HEK293 (cell line): Measurements from ENCODE around the gene ZNF605.

Source experiments
- CTCF ChIA-PET: fragments of 350-600 bp; formaldehyde crosslinking; extraction: SDS; loops from one replicate; lab custom pipeline; 2021; ENCODE audit warnings: antibody characterized with exemption; lab: Yijun Ruan, JAX
- POLR2A ChIA-PET: fragments of 300-600 bp; formaldehyde crosslinking; extraction: SDS; loops from one replicate; lab custom pipeline; 2020; ENCODE audit warnings: antibody characterized with exemption, inconsistent platforms; lab: Yijun Ruan, JAX
- H3K27ac ChIP-seq: fragments of 200-500 bp; sonication (Bioruptor generic); 2 replicates; pipeline ENCODE4 v1.5.1; 2014; ENCODE audit warnings: low read depth, low read length, control low read depth, inconsistent platforms; ENCODE audit errors: extremely low read depth
- H3K36me3 ChIP-seq, 2 experiments: fragments of 200-500 bp in 1 of 2; sonication (Bioruptor generic) in 1 of 2; 1 replicate in 1 of 2; 2 replicates in 1 of 2; pipeline ENCODE4 v1.5.1; 2014 to 2017; ENCODE audit warnings: inconsistent platforms in 2 of 2, low read length in 2 of 2; ENCODE audit not compliant: control insufficient read depth in 2 of 2, insufficient read depth in 1 of 2
- H3K4me1 ChIP-seq: fragments of 200-500 bp; sonication (Bioruptor generic); 2 replicates; pipeline ENCODE4 v1.5.1; 2014; ENCODE audit warnings: mild to moderate bottlenecking, low read length, inconsistent platforms; ENCODE audit not compliant: control insufficient read depth, insufficient read depth
- H3K4me3 ChIP-seq: 2 replicates; pipeline ENCODE4 v1.5.1; 2011; ENCODE audit warnings: low read depth, mild to moderate bottlenecking, control low read depth, low read length, moderate library complexity
- H3K9me3 ChIP-seq: fragments of 200-500 bp; sonication (Bioruptor generic); 2 replicates; pipeline ENCODE4 v1.5.1; 2014; ENCODE audit warnings: low read depth, low read length, inconsistent platforms; ENCODE audit not compliant: control insufficient read depth, insufficient read depth
- IKZF3 ChIP-seq: fragments of 450-650 bp; IDR thresholded peaks from 2 replicates; pipeline ENCODE4 v1.5.0; 2018; ENCODE audit warnings: missing biosample characterization, mild to moderate bottlenecking, missing genetic modification characterization, moderate library complexity
- KLF16 ChIP-seq: fragments of 450-650 bp; formaldehyde crosslinking; IDR thresholded peaks from 2 replicates; pipeline ENCODE4 v1.5.1; 2017; ENCODE audit warnings: missing biosample characterization, missing genetic modification characterization
- KLF7 ChIP-seq: fragments of 450-650 bp; formaldehyde crosslinking; IDR thresholded peaks from 2 replicates; pipeline ENCODE4 v1.5.1; 2016; ENCODE audit warnings: missing biosample characterization, missing genetic modification characterization, borderline replicate concordance
- OVOL3 ChIP-seq: fragments of 450-650 bp; formaldehyde crosslinking; IDR thresholded peaks from 2 replicates; pipeline ENCODE4 v1.5.1; 2016; ENCODE audit warnings: missing biosample characterization, missing genetic modification characterization
- RBAK ChIP-seq: fragments of 450-650 bp; formaldehyde crosslinking; IDR thresholded peaks from 2 replicates; pipeline ENCODE4 v1.5.1; 2016; ENCODE audit warnings: missing biosample characterization, missing genetic modification characterization
- YY2 ChIP-seq: fragments of 450-650 bp; formaldehyde crosslinking; IDR thresholded peaks from 2 replicates; pipeline ENCODE4 v1.5.1; 2016; ENCODE audit warnings: missing biosample characterization, missing genetic modification characterization
- ZNF140 ChIP-seq: fragments of 450-650 bp; formaldehyde crosslinking; IDR thresholded peaks from 2 replicates; pipeline ENCODE4 v1.5.1; 2016; ENCODE audit warnings: missing biosample characterization, missing genetic modification characterization
- ZNF202 ChIP-seq: fragments of 450-650 bp; formaldehyde crosslinking; IDR thresholded peaks from 2 replicates; pipeline ENCODE4 v1.5.1; 2016; ENCODE audit warnings: missing biosample characterization, missing genetic modification characterization, borderline replicate concordance
- ZNF239 ChIP-seq: fragments of 450-650 bp; formaldehyde crosslinking; IDR thresholded peaks from 2 replicates; pipeline ENCODE4 v1.5.1; 2016; ENCODE audit warnings: missing biosample characterization, missing genetic modification characterization
- ZNF248 ChIP-seq: fragments of 450-650 bp; formaldehyde crosslinking; IDR thresholded peaks from 2 replicates; pipeline ENCODE4 v1.5.1; 2017; ENCODE audit warnings: missing biosample characterization, missing genetic modification characterization
- ZNF335 ChIP-seq: fragments of 450-650 bp; formaldehyde crosslinking; conservative IDR thresholded peaks from 2 replicates; pipeline ENCODE4 v1.5.1; 2016; ENCODE audit warnings: missing biosample characterization, missing genetic modification characterization
- ZNF350 ChIP-seq: fragments of 450-650 bp; formaldehyde crosslinking; IDR thresholded peaks from 2 replicates; pipeline ENCODE4 v1.5.0; 2017; ENCODE audit warnings: missing biosample characterization, mild to moderate bottlenecking, missing genetic modification characterization
- ZNF404 ChIP-seq: fragments of 450-650 bp; formaldehyde crosslinking; IDR thresholded peaks from 2 replicates; pipeline ENCODE4 v1.5.1; 2017; ENCODE audit warnings: missing biosample characterization, missing genetic modification characterization
- ZNF416 ChIP-seq: fragments of 450-650 bp; formaldehyde crosslinking; IDR thresholded peaks from 2 replicates; pipeline ENCODE4 v1.5.1; 2016; ENCODE audit warnings: missing biosample characterization, missing genetic modification characterization
- ZNF501 ChIP-seq: fragments of 450-650 bp; formaldehyde crosslinking; IDR thresholded peaks from 2 replicates; pipeline ENCODE4 v1.5.1; 2016; ENCODE audit warnings: missing biosample characterization, missing genetic modification characterization
- ZNF530 ChIP-seq: fragments of 450-650 bp; formaldehyde crosslinking; IDR thresholded peaks from 2 replicates; pipeline ENCODE4 v1.5.1; 2016; ENCODE audit warnings: low read depth, missing biosample characterization, missing genetic modification characterization
- ZNF544 ChIP-seq: fragments of 450-650 bp; formaldehyde crosslinking; IDR thresholded peaks from 2 replicates; pipeline ENCODE4 v1.5.0; 2017; ENCODE audit warnings: missing biosample characterization, missing genetic modification characterization
- ZNF558 ChIP-seq: fragments of 450-650 bp; formaldehyde crosslinking; IDR thresholded peaks from 2 replicates; pipeline ENCODE4 v1.5.1; 2016; ENCODE audit warnings: missing biosample characterization, missing genetic modification characterization
- ZNF624 ChIP-seq: fragments of 450-650 bp; formaldehyde crosslinking; IDR thresholded peaks from 2 replicates; pipeline ENCODE4 v1.5.1; 2017; ENCODE audit warnings: missing biosample characterization, missing genetic modification characterization
- ZNF707 ChIP-seq: fragments of 450-650 bp; formaldehyde crosslinking; IDR thresholded peaks from 2 replicates; pipeline ENCODE4 v1.5.1; 2016; ENCODE audit warnings: missing biosample characterization, missing genetic modification characterization
- ZSCAN16 ChIP-seq: fragments of 450-650 bp; formaldehyde crosslinking; IDR thresholded peaks from 2 replicates; pipeline ENCODE4 v1.5.1; 2016; ENCODE audit warnings: missing biosample characterization, missing genetic modification characterization
- TF ChIP-seq, protein P1 (sequence below): fragments of 450-650 bp; formaldehyde crosslinking; IDR thresholded peaks from 2 replicates; pipeline ENCODE4 v1.5.1; 2016; ENCODE audit warnings: missing biosample characterization, missing genetic modification characterization
- TF ChIP-seq, protein P2 (sequence below): fragments of 450-650 bp; formaldehyde crosslinking; IDR thresholded peaks from 2 replicates; pipeline ENCODE4 v1.5.1; 2016; ENCODE audit warnings: missing biosample characterization, missing genetic modification characterization, borderline replicate concordance

ZNF605 gene

DNA sequence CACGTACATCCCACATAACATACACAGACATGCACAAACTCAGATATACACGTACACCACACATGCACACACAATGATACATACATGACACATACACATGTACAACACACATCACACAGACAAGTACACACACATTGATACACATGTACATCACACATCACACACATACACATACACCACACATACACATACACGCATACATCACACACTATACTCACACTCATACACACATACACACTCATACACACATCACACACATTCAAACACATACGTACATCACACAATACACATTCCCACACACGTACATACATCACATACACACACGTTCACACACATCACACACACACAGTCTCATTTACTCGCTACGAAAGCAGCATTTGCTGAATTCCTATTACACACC lies 4.5 kb downstream of the ZNF605 start (continued):
- TF ChIP-seq, protein P1, sequence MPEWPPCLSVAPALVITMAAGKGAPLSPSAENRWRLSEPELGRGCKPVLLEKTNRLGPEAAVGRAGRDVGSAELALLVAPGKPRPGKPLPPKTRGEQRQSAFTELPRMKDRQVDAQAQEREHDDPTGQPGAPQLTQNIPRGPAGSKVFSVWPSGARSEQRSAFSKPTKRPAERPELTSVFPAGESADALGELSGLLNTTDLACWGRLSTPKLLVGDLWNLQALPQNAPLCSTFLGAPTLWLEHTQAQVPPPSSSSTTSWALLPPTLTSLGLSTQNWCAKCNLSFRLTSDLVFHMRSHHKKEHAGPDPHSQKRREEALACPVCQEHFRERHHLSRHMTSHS (tag by site-specific recombination), result no peak
- no peak for TF ChIP-seq ZNF202

DNA sequence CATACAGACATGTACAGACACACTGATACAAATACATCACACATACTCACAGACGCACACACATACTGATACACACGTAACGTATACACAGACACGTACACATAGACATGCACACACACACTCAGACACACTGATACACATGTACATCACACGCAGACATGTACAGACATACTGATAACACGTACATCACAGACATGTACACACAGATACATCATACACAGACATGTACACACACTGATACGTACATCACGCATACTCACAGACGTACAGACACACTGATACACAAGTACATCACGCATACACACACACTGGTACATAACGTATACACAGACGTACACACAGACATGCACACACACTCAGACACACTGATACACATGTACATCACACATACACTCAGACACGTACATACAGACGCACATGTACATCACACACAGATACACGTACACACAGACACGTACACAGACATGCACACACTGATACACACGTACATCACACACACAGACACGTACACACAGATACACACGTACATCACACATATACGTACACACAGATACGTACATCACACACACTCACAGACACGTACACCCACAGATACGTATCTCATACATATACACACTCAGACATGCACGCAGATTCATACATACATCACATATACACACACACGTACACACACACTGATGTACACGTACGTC lies 5.1 kb downstream of the ZNF605 start:
- H3K4me3 ChIP-seq, result no peak overlapping the region
- H3K36me3 ChIP-seq, result peaks cover 0 to 51% of the 10 kb centered on the region in 2 experiments; a peak in 2 of 3 replicates
- H3K27ac ChIP-seq, result no peak overlapping the region
- ChIA-PET POLR2A (no interaction called here), CTCF (no interaction called here)
- H3K9me3 ChIP-seq, result no peaks in the 10 kb centered on the region; the same call in 1 of the 2 replicates
- TF ChIP-seq KLF7 (tag by site-specific recombination) (no peak), ZNF416 (no peak), KLF16 (no peak), ZNF140 (no peak), ZNF707 (tag by site-specific recombination) (no peak), OVOL3 (tag by site-specific recombination) (no peak), ZNF558 (peak; percentile 61; the same call in 1 of the 2 replicates), ZNF501 (tag by site-specific recombination) (no peak), IKZF3 (tag by site-specific recombination) (no peak), ZNF335 (tag by site-specific recombination) (no peak), ZNF530 (tag by site-specific recombination) (no peak), ZSCAN16 (tag by site-specific recombination) (no peak), ZNF404 (tag by site-specific recombination) (no peak), ZNF248 (no peak), ZNF624 (tag by site-specific recombination) (no peak), RBAK (tag by site-specific recombination) (no peak), ZNF544 (tag by site-specific recombination) (peak; percentile 48; the same call in 1 of the 2 replicates), ZNF239 (tag by site-specific recombination) (0 out of 2 replicates have a peak, but pooled peaks have one; percentile 2), YY2 (tag by site-specific recombination) (0 out of 2 replicates have a peak, but pooled peaks have one; percentile 0), ZNF350 (tag by site-specific recombination) (no peak)
- TF ChIP-seq, protein P2, sequence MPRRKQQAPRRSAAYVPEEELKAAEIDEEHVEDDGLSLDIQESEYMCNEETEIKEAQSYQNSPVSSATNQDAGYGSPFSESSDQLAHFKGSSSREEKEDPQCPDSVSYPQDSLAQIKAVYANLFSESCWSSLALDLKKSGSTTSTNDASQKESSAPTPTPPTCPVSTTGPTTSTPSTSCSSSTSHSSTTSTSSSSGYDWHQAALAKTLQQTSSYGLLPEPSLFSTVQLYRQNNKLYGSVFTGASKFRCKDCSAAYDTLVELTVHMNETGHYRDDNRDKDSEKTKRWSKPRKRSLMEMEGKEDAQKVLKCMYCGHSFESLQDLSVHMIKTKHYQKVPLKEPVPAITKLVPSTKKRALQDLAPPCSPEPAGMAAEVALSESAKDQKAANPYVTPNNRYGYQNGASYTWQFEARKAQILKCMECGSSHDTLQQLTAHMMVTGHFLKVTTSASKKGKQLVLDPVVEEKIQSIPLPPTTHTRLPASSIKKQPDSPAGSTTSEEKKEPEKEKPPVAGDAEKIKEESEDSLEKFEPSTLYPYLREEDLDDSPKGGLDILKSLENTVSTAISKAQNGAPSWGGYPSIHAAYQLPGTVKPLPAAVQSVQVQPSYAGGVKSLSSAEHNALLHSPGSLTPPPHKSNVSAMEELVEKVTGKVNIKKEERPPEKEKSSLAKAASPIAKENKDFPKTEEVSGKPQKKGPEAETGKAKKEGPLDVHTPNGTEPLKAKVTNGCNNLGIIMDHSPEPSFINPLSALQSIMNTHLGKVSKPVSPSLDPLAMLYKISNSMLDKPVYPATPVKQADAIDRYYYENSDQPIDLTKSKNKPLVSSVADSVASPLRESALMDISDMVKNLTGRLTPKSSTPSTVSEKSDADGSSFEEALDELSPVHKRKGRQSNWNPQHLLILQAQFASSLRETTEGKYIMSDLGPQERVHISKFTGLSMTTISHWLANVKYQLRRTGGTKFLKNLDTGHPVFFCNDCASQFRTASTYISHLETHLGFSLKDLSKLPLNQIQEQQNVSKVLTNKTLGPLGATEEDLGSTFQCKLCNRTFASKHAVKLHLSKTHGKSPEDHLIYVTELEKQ (tag by site-specific recombination), result no peak
- H3K4me1 ChIP-seq, result peaks cover 2% of the 10 kb centered on the region; the same call in 1 of the 2 replicates
